HG03039 (cell line): Measurements from ENCODE around the gene HNRNPM.

Experiments
- ATAC-seq: cut with Tn5 transposase; IDR thresholded peaks from one replicate; pipeline ENCODE4 v1.9.1; 2021; ENCODE audit warnings: mild to moderate bottlenecking, moderate library complexity; ENCODE audit not compliant: unreplicated experiment

The HNRNPM gene

DNA sequence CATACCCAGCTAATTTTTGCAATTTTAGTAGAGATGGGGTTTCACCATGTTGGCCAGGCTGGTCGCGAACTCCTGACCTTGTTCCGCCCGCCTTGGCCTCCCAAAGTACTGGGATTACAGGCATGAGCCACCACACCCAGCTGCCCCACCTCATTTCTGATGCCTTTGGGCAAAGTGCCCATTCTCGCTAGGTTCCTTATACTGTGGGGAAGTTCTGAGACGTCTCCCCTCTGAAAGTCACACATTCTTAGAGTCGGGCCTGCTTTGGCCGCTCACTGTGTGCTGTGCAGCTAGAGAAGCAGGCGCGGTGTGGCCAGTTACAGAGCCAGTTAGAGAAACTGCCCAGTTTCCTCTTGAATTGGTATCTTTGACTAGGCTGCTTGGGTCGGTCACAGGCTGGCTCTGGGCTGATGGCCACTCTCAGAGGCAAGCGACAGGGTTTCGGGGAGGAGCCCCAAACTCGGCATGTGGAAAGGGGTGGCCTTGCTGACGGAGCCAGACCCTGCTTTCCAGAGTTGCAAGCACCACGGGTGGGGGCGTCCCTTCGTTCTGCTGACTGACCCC, 39.6 kb downstream of the HNRNPM start:
- no peak for ATAC-seq

GRCh38 chr19:8485561-8486371, 41.0 kb downstream of the HNRNPM start:
- ATAC-seq = no peak

DNA sequence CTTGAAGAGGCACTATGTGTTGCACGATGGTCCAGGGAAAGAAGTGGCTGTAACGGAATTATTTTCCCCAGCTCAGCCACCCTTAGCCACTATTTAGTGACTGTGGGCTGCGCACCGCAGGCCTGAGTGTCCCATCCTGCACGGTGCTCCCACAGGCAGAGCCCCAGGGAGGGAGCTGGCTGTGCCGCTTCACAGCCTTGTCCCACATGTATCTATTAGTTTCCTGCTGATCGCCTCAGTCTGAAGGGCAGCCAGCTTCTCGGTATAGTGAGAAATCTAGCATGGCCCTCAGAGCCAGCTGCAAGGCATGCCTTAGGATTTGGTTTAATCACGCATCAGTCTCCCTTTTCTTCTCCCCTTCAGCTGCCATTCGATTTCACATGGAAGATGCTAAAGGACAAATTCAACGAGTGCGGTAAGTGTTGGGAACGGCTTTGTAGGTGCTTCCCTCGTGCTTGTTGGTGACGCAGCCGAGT, 41.9 kb downstream of the HNRNPM start:
- no peak for ATAC-seq

GRCh38 chr19:8487137-8487851, 42.5 kb downstream of the HNRNPM start:
- ATAC-seq = no peak

DNA sequence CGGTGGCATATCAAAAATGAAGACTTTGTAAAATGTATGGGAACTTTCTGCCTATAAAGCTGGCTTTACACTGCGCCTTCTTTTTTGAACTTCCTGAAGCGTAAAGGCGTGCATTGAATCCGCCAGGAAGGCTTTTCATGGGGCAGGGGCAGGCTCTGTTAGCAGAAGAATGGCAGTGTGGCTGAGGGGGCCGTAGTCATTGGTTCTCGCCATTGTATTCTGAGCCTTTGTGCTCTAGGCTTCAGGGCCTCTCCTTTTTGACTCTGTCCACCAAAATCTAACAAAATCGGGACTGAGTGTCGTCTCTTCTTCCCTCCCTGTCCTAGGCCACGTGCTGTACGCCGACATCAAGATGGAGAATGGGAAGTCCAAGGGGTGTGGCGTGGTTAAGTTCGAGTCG, 43.6 kb downstream of the HNRNPM start:
- ATAC-seq = no peak

GRCh38 chr19:8489561-8490394, 45.0 kb downstream of the HNRNPM start:
- no peak for ATAC-seq

DNA sequence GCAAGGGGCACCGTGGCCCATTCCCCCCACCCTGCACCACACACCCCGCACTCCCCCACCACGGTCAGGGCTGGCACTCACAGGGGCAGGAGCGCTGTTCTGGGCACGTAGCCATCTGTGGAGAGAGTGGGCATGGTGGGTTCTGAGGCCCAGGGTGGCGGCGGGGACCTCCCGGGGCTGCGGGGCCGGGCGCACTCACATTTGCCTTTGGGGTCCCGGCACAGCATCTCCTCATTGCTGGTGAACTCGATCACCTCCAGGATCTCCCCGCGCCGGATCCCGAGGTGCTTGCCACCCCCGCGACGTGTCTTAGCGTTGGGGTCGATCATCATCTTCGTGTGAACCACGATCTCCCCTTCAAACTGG, 45.6 kb downstream of the HNRNPM start:
- ATAC-seq = no peak

DNA sequence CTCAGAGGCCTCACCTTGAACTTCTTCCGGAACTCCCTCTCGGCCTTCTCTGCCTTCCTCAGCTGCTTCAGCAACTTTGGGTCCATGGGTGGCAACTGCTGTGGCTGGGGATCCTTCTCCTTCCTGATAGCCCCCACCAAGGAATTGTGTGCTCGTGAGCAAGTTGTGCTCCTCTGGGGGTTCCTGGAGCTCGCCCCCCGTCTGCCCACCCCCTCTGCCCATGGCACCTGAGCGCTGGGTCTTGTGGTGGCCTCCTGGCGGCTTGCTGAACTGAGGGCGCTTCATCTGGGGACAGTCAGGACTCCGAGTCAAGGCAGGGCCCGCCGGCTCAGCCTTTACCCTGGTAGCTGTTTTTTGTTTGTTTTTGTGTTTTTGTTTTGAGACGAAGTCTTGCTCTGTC, 46.1 kb downstream of the HNRNPM start:
- no peak for ATAC-seq

GRCh38 chr19:8491574-8491973, 46.8 kb downstream of the HNRNPM start:
- no peak for ATAC-seq

- ATAC-seq = no peak
Measured at GRCh38 chr19:8494158-8494557, 49.4 kb downstream of the HNRNPM start.

- no peak for ATAC-seq
Measured at GRCh38 chr19:8498295-8498694, 53.5 kb downstream of the HNRNPM start.

- ATAC-seq = no peak
Measured at GRCh38 chr19:8499048-8499833, 54.5 kb downstream of the HNRNPM start.

GRCh38 chr19:8500158-8500557, 55.4 kb downstream of the HNRNPM start:
- no peak for ATAC-seq

DNA sequence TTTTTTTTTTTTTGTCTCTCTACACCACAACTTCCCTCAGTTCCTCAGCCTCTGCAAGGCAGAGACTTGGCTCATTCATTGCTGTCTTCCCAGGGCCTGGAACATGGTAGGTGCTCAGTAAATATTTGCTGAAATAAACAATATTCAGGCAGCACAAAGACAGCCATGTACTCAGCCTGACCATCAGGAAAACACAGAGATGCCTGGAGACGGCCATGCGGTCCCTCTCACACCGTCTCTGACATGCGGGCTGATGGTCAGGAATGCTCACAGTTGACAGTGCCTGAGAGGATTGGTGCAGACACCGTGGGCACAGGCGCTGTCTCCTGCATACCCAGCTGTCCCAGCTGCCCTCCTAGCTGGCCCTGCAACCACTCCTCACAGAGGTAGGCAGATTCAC, 56.7 kb downstream of the HNRNPM start:
- ATAC-seq = no peak

GRCh38 chr19:8501981-8502380, 57.2 kb downstream of the HNRNPM start:
- ATAC-seq = no peak

- ATAC-seq = no peak
Measured at GRCh38 chr19:8503510-8503909, 58.7 kb downstream of the HNRNPM start.

DNA sequence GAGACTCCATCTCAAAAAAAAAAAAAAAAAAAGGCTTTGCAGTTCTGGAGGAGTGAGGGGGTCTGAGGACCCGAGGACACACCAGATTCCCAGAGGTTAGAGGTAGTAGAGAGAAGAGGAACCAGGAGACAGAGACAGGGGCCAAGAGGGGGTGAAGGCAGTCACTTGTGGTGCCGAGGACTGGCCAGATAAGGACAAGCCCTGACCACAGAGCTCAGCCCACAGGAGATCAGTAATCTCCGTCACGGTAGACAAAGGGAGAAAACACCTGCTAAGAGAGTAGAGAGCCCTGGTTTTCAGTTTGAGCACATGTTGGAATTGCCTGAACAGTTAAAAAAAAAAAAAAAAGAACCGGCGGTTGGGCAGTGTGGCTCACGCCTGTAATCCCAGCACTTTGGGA, 59.4 kb downstream of the HNRNPM start:
- ATAC-seq = no peak

- ATAC-seq = no peak
Measured at GRCh38 chr19:8504919-8505318, 60.1 kb downstream of the HNRNPM start.

DNA sequence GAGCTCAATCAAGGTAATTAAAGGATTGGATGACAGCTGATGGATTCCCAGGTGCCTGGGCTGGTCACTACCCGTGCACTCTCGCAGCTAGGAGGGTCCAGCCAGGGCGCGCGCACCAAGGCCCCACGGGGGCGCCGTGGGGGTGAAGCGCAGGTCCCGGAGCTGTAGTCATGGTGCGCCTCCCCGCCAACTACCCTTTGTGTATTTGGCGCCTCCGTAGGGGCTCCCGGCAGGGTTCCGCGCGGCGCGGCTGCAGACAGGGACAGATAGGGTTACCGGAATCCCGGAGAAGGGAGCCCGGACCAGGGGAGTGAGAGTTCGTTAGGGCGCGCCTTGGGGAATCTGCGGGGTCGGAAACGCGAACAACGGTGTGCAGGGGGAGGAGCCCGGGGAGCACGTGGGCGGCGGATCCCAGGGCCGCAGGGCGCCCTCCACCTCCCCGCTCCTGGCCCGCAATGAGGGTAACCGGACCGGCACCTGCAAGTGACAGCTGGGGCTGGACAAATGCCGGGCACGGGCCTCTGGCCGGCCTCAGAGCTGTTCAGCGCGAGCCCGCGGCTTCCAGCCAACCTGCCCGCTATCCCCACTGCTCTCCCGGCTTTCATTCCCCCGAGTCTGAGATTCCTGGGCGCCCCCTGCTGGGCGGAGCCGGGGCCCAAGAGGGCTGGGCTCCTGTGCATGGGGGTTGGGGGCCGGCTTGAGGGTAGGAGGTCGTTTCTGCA, 61.1 kb downstream of the HNRNPM start:
- no peak for ATAC-seq
